Activated CD8-positive, alpha-beta memory T cell treated with anti-CD3 and anti-CD28 coated beads, Interleukin-2, amount 50 U/mL, for 48 hours (primary cell): ENCODE results near the gene LAMTOR5.
"Not testable (repeated sequence)": the region's sequence is repeated elsewhere in the genome, so short reads cannot be mapped to it uniquely, and the experiment has no call there.

Experiments used
- DNase-seq: peaks from one replicate; pipeline ENCODE4 v3.0.0-alpha.2; 2020

The LAMTOR5 gene

DNA sequence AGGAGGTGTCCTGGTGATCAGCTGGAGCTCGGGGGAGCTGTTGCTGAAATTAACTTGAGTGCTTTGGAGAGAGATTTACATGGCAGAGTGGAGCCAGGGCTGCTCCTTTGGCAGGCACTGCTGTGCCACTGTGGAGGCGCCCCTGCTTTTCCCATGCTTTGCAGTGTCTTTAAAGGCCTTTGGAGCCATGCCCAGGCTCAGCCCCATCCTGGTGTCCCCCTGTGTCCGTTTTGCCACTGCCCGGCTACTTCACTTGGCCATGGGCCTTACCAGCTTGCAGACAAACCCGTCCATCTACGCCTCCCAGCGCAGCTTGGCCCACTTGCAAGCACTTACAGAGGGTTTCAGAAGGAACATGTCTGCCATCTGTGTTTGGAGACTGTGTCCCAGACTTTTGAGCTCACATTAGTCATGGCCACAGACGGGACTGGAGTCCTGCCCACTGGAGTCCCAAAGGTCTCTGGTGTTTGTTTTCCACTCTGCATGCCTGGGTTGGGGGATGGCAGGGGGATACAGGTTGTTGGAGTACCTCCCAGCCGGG, 18.2 kb upstream of the LAMTOR5 start:
- DNase-seq: no peak

DNA sequence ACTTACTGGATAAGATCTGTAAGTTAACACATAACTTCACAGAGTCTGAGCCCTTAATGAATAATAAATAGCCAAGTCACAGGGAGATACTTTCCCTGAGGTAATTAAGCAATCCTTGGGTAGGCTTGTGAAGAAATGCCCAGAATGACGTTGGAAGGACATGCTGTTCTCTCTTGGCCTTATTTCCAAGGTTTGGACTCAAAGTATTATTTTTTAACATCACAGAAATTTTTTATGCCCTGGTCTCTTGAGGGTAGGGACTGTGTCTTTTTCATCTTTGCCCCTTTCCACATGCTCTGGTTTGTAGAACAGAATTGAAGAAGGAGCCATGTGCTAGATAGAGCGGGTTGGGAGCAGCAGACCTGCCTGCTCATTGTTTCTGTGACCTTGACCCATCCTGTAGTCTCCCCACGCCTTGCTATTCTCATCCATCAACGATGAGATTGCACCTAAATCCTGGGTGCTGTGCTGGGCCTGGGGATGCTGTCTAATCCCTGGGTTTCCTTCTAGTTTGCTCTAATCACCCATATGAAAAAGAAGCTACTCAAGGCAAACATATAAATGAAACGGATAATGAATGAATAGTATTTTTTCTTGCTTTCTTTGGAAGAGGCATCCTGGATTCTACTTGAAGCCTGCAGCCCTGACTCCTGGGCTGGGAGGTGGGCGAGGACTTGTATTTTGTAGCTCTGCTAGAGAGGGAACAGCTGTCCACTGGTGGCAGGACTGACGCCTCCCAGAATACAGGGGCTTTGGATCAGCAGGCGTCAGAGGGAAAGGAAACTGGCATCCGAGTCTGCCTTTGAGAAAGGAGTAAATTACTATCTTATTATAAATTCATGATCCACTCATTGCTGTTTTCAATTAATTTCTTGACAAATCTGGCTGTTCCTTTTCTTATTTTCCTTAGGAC, 17.5 kb upstream of the LAMTOR5 start:
- no peak for DNase-seq

DNA sequence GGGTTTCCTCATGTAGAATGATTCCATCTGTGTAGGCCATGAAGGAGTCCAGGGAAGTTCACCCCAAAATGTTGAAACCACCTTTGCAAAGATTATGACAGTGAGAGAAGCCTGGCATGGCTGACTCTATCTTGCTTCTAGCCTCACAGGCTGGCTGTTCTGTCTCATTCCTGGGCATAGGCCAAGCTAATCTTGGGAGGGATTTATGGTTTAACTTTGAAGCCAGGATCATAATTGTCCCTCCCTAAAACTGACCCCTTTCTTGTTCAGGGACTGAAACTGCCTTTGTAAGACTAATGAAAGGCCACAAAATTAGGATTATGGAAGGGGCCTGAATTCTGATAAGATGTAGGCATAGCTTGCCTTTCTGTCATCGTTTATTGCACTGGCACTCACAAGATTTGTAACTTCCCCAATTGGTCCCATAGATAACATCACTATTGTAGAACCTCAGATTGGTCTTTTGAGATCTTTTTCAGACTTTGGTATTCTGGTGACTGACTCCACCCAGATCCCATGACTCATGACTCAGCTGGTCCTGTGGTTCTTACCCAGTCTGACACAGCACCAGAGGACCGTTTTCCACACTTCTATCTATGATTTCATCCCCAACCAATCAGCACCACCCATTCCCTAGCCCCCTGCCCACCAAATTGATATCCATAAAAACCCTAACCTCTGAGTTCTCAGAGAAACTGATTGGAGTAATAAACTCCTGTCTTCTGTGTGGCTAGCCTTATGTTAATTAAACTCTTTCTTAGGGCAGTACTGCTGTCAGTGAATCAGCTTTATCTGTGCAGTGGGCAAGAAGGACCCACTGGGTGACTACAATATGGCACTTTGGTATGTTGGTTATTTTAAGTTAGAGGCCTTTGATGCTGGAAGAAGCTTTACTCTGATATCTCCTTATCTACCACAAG, 13.6 kb upstream of the LAMTOR5 start:
- no peak for DNase-seq

DNA sequence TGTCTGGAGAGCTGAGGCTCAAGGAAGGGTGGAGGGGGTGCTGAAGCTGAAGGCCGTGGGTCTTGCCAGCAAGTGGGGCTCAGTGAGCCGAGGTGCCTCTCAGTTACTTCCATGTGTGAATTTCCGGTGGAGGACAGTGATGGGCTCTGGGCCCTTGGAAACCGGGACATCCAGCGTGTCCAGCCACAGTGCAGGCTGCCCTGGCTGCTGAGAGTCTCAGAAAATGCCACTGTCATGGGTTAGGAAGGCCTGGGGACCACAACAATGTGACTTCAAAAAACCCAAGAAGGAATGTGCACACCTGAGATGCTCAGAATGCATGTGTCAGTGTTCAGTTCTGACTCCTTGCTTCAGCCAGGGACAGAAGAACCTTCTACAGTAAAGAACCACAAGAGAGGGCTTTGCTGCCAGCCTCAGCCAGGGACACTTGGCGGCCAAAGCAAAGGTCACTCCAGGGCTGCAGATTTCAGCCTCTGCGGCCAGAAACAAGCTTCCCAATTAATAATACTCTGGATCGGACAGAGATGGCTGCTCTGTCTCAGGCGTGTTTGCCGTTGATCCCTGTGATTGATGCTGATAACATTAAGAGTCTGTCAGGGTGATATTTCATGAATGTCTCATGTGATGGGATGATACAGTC, 12.6 kb upstream of the LAMTOR5 start:
- no peak for DNase-seq

DNA sequence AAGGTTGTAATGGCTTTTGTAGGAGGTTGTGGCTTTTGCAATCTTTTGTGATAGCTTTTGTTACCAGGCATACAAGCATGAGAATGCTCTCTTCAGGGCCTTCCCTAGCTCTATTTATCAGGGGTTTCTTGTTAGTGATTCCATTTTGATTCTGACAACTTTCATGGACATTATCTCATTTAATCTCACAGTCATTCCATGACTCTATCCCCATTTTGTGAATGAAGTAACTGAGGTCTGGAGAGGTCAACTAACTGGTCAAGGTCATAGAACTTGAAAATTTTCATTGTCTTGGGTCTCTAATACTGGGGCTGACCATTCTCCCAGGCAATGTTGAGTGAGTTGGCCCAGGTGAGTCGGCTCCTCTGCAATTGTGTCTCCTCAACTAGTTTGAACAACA, 11.2 kb upstream of the LAMTOR5 start:
- DNase-seq: no peak

DNA sequence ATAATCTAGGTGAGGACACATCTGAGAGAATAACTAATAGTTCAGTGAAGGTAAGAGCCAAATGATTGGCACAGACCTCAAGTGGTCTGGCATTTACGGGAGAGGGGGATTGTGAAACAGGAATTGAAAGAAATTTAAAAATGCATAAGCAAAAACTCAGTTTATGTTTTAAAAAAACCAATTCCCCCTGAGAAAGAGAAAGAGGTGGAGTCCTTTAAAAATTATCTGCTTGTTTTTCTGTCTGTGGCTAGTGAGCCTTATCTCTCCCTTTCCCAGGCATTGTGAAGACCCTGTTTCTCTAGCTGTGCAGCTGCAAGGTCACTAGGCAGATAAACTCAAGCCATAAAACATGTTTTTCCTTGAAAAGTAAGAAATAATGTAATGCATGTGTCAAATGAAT, 5.6 kb upstream of the LAMTOR5 start:
- DNase-seq: not testable (repeated sequence)

DNA sequence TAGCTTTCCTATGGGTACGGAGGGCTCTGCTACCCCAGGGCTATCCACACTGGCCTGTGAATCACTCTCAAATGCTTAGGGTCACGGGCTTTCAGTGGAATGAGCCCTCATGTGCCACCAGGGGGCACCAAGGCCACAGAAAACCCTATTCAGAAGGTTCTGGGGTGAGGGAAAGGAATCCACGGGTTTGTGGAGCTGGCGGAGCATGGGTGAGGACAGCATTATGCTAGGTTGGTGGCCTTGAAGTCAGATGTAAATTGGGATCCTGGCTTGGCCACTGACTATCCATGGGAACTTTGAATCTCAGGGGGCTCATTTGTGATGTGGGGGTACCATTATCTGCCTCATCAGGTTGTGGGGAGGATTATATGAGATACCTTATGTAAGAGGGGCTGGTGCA, 5.1 kb upstream of the LAMTOR5 start:
- DNase-seq: peak; percentile 73

DNA sequence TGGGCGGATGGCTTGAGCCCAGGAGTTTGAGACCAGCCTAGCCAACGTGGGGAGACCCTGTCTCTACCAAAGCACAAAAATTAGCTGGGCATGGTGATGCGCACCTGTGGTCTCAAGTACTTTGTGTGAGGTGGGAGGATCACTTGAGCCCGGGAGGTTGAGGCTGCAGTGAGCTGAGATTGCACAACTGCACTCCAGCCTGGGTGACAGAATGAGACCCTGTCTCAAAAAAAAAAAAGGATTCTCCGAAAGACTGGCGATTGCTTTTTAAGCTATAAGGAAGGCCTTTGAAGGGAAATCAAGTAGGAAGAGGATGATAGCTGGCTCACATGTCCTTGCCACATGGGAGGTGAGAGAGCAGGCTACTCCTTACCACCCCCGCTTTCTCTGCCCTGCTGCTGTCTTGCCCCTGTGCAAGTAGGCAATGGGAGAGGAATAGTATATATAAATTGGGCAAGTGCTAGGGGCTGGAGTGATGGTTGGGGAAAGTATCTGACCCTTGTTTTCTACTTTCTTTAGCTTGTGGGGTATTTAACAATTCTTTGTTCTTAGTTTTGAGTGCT, 3.8 kb upstream of the LAMTOR5 start:
- no peak for DNase-seq

DNA sequence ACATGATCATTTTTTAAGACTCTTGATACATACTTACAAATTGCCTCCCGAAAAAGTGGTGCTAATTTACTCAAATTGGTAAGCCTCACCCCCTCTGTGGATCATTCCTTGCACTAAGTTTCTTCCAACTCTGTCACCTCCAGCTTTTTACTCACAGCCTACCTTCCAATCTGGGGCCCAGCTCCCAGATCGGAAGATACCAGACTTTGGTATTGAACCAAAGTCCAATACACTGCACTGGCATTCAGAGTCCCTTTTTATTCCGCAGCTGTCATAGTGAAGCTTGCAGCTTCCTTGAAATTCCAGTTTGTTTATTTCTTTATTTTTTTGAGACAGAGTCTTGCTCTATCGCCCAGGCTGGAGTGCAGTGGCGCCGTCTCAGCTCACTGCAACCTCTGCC, 1.8 kb upstream of the LAMTOR5 start:
- no peak for DNase-seq

DNA sequence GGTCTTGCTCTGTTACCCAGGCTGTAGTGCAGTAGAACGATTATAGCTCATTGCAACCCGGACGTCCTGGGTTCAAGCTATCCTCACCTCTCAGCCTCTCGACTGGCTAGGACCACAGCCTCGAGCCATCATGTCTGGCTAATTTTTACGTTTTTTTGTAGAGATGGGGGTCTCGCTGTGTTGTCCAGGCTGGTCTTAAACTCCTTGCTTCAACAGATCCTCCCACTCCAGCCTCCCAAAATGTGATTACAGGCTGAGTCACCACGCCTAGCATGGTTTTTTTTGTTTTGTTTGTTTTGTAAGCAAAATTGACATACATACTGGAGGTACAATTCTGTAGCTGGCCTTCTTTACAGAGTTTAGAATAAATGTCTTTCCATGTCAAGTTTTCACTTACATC, 994 bp upstream of the LAMTOR5 start:
- DNase-seq: no peak

DNA sequence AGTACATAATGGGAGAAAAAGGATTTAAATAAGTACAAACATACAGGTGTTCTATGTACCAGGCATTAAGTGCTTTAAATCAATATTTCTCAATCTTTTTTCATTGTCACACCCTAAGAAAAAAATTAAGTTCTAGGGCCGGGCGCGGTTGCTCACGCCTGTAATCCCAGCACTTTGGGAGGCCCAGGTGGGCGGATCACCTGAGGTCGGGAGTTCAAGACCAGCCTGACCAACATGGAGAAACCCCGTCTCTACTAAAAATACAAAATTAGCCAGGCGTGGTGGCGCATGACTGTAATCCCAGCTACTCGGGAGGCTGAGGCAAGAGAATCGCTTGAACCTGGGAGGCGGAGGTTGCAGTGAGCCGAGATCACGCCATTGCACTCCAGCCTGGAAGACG, 1.1 kb downstream of the LAMTOR5 start:
- DNase-seq: not testable (repeated sequence)

DNA sequence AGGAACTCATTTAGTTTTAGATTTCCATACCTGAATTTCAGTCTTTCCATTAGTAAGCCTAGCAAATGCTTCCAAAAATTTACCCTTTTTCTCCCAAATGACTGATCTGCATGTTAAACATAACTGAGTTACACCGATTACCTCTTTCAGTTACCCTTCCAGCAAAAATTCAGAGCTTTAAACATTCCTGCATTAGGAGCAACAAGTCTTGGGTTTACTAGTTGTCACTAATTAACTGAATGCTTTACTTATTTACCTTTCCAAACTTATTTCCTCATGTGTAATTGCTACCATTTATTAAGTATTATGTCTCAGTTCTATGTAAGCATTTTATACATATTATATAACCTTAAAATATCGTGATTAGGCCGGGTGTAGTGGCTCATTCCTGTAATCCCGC, 3.1 kb downstream of the LAMTOR5 start:
- no peak for DNase-seq

DNA sequence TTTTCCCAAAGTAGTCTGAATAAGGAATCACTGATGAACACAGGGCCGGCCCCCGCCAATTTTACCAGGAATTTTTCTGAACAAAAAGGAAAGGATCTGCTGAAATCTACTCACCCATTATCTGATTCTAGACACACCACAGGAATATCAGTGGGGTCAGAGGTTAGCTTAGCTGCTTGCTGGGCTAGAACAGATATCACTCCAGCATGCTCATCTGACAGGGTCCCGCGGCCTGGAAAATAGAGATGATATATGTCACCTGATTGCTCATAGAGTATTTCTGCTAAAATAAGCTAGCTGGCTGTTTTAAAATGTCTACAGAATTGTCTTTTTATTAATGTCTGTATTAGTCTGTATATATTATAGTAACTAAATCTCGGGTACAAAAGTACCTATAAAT, 3.7 kb downstream of the LAMTOR5 start:
- no peak for DNase-seq

DNA sequence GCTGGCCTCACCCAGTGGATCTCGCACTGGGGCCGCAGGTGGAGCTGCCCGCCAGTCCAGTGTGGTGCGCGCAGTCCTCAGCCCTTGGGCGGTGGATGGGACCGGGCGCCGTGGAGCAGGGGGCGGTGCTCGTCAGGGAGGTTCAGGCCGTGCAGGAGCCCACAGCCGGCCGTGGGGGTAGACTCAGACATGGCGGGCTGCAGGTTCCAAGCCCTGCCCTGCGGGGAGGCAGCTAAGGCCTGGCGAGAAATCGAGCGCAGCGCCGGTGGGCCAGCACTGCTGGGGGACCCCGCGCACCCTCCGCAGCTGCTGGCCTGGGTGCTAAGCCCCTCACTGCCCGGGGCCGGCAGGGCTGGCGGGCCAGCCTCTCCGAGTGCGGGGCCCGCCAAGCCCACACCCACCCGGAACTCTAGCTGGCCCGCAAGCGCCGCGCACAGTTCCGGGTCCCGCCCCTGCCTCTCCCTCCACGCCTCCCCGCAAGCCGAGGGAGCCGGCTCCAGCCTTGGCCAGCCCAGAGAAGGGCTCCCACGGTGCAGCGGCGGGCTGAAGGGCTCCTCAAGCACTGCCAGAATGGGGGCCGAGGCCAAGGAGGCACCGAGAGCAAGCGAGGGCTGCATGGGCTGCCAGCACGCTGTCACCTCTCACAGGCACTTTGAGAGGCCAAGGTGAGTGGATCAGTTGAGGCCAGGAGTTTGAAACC, 11.1 kb downstream of the LAMTOR5 start:
- not testable (repeated sequence) for DNase-seq

DNA sequence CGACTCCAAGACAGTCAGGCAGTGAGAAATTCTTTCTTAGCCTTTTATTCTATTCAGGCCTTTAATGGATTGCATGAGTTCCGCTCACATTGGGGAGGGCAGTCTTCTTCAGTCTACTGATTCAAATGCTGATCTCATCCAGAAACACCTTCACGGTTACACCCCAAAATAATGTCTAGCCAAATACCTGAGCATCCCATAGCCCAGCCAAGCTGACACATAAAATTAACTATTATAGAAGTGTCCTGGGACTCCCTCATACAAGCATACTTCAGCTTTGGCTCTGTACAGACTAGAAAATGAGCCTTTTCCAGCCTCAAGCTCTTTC, 13.0 kb downstream of the LAMTOR5 start:
- DNase-seq: no peak

DNA sequence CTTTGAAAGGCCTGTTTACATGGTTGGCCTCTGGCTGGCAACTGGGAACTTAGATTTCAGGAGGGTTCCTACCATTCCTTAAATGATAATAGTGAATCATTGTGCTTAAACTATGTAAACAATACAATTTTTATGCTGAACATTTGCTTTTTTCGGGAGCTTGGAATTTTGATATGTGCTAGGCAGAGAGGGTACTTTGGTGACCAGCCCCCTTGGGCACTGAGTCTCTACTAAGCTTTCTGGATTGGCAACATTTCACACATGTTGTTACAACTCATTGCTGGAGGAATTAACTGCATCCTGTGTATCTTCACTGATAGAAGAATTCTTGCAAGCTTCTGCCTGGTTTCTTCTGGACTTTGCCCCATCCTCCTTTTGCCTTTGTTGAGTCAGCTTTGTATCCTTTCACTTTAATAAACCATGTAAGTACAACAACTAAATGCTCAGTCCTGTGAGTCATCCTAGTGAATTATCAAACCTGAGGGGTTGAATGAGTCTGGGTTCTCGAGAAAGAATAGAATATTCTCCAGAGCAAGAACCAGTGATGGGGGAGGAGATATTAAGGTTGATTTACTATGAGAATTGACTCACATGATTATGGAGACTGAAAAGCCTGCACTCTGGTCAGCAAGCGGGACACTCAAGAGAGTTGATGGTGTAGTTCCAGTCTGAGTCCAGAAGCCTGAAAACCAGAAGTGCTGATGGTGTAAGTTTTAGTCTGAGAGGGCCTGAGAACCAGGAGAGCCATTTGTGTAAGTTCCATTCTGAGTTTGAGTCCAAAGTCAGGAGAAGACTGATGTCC, 13.6 kb downstream of the LAMTOR5 start:
- DNase-seq: no peak

DNA sequence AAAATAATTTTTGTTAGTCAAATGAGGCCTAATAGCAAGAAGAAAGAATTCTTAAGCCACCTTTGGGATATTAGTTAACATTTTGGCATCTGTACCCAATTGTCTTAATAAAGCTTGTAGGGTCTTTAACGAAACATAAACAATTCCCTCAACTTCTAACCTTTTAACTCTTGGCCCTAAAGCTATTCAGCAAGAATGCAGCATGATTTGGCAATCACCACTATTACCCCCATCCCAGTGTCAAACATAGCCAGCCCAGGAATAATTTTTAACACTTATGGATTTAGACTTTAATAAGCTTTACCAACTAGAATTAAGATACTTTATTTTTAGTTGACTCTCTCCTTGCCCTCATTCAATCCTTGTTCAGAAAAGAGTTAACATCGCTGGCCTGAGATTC, 14.2 kb downstream of the LAMTOR5 start:
- no peak for DNase-seq

DNA sequence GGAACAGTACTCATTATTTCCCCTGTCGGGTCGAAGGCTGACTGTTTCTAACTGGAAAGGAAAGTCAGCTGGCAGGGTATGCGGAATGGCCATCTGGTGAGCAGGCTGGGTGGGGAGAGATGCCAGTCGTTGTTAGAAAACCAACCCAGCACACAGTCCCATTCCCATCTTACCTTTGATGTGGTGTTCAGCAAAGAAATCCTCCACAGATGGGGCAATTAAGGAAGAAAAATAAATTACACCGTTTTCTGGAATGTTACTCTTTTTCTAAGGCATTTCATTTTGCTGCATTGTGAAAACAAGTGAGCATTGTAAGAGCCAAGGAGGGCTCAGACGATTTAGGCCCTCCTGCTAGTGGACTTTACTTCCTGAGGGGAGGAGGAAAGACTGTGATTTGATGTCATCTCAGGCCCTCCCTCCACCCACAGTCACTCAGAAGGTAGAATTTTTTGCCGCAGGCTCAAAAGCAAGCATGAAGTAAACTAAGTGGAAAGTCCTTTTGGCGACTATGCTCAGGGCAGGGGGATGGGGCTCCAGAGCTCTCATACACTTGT, 16.7 kb downstream of the LAMTOR5 start, which contains the start of gene SLC16A4:
Gene SLC16A4, minus strand, starts transcription at position 335 of the 554 bp plus-strand sequence. CDS start 1,703 bp downstream, outside the sequence.
- no peak for DNase-seq

DNA sequence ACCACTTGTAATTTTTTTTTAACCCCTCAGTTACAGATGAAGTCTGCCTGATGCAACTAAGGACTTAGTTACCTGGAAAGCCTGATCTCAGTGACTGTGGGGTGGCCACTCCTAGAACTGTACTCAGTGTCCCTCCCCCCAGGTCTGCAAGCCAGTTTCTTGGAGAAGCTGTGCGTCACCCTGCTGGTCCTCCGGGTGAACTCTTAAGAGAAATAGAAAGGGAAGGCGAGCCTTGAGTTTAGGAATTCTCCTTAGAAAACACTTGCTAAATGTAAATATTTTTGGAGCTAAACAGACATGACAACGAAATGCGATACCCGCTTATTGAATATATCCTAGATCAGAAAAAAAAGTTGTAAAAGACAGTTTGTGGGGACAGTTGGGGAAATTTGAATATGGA, 17.4 kb downstream of the LAMTOR5 start:
- DNase-seq: no peak

DNA sequence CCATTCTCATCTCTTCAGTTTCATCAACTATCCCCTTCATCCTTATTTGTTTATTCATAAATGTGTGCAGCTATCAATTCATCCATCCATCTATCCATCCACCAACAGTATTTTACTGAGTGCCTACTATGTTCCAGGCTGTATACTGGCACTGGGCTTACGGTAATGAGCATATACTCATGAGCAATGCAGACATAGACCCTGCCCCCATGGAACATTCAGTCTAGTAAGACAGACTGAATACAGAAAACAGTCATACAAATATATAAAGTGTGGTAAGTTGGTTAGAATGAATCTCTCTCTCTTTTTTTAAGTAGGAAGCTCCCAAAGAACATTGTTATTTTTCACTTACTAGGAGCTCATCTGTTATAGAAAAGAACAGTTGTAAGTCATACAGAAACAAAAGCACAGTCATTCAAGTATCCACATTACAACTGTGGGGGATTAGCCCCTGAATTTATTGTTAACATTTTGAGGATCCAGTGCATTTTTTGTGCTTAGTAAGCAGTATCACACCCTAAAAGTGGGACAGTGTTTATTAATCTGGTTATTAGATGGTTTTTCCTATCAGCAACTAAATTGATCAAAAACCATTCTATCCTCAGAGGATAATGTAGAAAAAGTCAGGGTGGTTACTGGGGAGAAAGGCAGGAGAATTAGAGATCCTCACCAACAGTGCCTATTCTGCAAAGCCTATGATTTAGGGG, 20.3 kb downstream of the LAMTOR5 start:
- DNase-seq: no peak
